ENCODE data around the gene RASAL2. TPM values are rescaled to one million over a fixed set of nuclear protein-coding genes. Genes with fewer than 3 reads are reported as not detected.

Gene RASAL2
- total RNA-seq, 1 donor from 2014 or later = 7.7 TPM

DNA sequence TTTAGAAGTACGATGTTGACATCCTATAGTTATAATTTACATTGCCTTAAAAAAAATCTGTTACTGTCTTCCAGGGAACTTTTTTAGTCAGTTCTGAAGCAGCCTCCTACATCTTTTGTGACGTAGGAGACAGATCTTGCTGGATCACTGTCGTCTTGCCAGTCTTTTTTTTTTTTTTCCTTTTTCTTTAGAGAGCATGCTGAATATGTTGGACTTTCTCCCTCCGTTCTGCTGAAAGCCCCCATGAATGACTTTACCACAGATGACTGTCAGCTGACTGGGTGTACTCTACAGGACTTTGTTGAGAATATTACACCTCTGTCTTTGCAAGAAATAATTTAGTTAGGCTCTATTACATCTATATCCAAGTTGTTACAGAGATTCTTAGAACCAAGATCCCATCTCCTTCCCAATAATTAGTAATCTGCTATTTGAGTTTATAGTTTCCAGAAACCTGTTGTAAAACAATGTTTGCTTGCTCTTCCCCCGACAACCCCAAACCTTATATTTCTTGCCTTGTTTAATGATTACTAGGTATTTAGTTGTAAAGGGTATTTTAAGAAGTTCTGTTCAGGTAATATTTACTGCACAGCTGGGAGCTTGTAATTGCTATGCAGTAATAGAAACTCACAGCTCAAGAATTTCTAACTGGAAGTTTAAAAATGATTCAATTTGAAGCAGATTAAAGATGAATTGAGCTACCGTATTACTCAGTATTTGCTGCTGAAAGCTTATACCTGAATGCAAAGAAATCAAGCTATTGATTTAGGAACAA, 61.8 kb downstream of the RASAL2 start:
- H3K4me3 ChIP-seq (ENCODE audit: low read depth, low read length) = peak overlapping the region; percentile 17
- DNase-seq (ENCODE audit: low read depth) = peak; percentile 39
- TF ChIP-seq, protein P1, sequence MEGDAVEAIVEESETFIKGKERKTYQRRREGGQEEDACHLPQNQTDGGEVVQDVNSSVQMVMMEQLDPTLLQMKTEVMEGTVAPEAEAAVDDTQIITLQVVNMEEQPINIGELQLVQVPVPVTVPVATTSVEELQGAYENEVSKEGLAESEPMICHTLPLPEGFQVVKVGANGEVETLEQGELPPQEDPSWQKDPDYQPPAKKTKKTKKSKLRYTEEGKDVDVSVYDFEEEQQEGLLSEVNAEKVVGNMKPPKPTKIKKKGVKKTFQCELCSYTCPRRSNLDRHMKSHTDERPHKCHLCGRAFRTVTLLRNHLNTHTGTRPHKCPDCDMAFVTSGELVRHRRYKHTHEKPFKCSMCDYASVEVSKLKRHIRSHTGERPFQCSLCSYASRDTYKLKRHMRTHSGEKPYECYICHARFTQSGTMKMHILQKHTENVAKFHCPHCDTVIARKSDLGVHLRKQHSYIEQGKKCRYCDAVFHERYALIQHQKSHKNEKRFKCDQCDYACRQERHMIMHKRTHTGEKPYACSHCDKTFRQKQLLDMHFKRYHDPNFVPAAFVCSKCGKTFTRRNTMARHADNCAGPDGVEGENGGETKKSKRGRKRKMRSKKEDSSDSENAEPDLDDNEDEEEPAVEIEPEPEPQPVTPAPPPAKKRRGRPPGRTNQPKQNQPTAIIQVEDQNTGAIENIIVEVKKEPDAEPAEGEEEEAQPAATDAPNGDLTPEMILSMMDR (conservative IDR thresholded peaks at IDR 0.05; ENCODE audit: low read depth, low read length) = no peak

DNA sequence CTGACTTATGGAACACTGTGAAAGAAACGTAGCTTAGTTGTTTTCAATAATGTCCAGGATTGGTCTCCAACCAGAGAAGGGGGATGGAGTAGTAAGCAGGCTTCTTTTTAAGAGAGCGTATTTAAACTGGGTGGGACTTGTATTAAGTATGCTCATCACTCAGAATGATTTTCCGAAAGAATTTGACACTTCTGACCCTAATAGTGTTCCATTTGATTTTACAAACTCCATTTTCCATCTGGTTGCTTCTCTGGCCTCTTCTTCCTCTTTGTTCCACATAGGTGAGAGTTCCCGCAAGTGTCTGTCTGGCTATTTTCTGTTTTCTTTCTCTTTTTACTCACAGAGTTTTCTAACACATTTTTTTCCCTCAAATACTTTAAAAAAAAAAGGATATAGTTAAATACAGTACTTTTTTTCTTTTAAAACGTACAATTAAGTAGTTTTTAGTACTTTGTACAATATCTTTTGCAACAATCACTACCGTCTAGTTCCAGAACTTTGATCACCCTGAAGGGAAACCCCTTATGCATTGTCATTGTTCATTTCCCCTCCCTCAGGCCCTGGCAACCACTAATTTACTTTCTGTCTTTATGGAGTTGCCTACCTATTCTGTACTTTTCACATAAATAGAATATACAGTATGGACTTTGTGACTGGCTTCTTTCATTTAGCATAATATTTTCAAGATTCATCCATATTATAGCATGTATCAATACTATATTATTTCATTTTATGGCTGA, 67.0 kb downstream of the RASAL2 start:
- H3K4me3 ChIP-seq (ENCODE audit: low read depth, low read length) = no peak overlapping the region
- TF ChIP-seq, protein P1 (conservative IDR thresholded peaks at IDR 0.05; ENCODE audit: low read depth, low read length) = no peak
- DNase-seq (ENCODE audit: low read depth) = no peak

DNA sequence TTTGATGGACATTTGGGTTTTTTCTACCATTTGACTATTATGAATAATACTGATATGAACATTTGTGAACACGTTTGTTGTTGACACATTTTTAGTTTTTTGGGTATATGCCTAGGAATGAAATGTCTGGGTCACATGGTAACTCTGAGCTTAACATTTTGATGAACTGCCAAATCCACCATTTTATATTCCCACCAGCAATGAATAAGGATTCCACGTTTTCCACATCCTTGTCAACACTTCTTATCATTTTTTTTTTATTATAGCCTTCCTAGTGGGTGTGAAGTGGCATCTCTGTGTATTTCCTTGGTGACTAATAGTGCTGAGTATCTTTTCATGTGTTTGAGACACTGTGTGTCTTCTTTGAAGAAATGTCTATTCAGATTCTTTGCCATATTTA, 67.6 kb downstream of the RASAL2 start:
- TF ChIP-seq, protein P1 (conservative IDR thresholded peaks at IDR 0.05; ENCODE audit: low read depth, low read length) = no peak
- DNase-seq (ENCODE audit: low read depth) = no peak
- H3K4me3 ChIP-seq (ENCODE audit: low read depth, low read length) = no peak overlapping the region

DNA sequence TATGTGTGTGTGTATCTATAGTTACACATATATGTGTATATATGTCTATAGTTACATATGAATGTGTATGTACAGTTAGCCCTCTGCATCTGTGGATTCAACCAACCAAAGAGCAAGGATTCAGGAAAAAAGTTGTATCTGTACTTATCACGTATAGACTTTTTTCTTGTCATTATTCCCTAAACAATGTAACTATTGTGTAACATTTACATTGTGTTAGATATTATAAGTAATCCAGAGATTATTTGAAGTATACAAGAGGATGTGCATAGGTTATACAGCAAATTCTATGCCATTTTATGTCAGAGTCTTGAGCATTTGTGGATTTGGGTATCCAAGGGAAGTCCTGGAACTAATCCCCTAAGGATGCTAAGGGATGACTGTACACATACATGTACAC, 71.3 kb downstream of the RASAL2 start:
- no peak for DNase-seq (ENCODE audit: low read depth)
- no peak overlapping the region for H3K4me3 ChIP-seq (ENCODE audit: low read depth, low read length)
- TF ChIP-seq, protein P1 (conservative IDR thresholded peaks at IDR 0.05; ENCODE audit: low read depth, low read length) = no peak

DNA sequence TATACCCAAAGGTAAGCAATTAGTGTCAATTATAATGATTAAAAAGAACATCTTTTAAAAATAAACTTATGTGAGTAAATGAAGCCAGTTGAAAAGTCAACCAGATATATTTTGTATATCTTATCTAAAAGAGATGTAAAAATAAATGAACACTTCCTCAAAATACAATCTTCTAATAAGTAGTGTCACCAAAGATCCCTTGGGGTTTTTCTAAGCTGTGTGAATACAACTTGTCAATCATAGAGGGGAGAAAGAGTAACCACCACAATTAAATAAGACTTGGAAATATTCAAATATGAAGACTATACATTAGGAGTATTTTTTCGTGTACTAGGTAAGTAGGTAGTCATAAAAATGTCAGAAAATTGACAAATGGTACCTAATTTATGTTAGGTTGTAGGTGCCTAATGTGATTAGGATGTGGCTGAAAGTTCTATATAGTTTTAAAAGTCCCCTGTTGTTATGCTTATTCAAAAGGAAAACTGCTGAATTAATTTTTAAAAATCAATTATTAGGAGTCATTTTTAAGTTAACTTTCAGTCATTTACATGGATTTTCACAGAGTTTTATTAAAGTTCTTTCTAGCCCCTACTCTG, 72.6 kb downstream of the RASAL2 start:
- TF ChIP-seq, protein P1 (conservative IDR thresholded peaks at IDR 0.05; ENCODE audit: low read depth, low read length) = no peak
- DNase-seq (ENCODE audit: low read depth) = no peak
- no peak overlapping the region for H3K4me3 ChIP-seq (ENCODE audit: low read depth, low read length)

DNA sequence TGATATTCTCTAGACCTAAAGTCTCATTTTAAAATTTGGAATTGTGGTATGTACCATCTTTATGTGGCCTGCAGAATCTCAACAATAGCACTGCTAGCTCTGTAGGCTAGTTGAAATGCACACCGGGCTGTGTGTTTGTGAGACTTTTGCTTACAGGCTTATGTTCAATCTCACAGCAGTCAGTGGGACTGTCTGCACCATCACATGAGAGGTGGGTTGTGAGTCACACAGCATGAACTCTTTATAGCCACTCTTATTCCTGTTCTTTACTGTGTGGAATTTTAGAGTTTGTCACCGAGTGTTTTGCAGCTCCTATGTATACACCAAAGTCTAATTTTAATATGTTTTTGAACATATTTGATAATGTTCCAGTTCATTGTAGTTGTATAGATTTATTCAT, 74.6 kb downstream of the RASAL2 start:
- DNase-seq (ENCODE audit: low read depth) = no peak
- TF ChIP-seq, protein P1 (conservative IDR thresholded peaks at IDR 0.05; ENCODE audit: low read depth, low read length) = no peak
- H3K4me3 ChIP-seq (ENCODE audit: low read depth, low read length) = no peak overlapping the region

Measured in epithelial cell of proximal tubule (primary cell).